Kidney capillary endothelial cell (primary cell): Measurements from ENCODE around the gene CFAP45.

ENCODE experiments used
- DNase-seq: peaks from one replicate; pipeline ENCODE4 v3.0.0-alpha.2; 2018; ENCODE audit warnings: low spot score

The CFAP45 gene, protein sequence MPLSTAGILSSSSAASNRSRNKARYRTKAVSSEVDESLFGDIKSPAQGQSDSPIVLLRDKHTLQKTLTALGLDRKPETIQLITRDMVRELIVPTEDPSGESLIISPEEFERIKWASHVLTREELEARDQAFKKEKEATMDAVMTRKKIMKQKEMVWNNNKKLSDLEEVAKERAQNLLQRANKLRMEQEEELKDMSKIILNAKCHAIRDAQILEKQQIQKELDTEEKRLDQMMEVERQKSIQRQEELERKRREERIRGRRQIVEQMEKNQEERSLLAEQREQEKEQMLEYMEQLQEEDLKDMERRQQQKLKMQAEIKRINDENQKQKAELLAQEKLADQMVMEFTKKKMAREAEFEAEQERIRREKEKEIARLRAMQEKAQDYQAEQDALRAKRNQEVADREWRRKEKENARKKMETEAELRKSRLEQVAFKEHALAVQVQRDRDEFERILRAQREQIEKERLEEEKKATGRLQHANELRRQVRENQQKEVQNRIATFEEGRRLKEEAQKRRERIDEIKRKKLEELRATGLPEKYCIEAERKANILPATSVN

GRCh38 chr1:159900086-159900680, at the start of gene CFAP45:
Gene CFAP45, minus strand, starts transcription at chr1:159900165. Its CDS starts 67 bp downstream, at chr1:159900098.
- DNase-seq: peak; percentile 64

- no peak for DNase-seq
Observed at GRCh38 chr1:159949123-159949522, 49.2 kb upstream of the CFAP45 start.

GRCh38 chr1:159947942-159948341, 48.0 kb upstream of the CFAP45 start:
- no peak for DNase-seq

GRCh38 chr1:159946242-159947187, 46.5 kb upstream of the CFAP45 start:
- DNase-seq: no peak

DNA sequence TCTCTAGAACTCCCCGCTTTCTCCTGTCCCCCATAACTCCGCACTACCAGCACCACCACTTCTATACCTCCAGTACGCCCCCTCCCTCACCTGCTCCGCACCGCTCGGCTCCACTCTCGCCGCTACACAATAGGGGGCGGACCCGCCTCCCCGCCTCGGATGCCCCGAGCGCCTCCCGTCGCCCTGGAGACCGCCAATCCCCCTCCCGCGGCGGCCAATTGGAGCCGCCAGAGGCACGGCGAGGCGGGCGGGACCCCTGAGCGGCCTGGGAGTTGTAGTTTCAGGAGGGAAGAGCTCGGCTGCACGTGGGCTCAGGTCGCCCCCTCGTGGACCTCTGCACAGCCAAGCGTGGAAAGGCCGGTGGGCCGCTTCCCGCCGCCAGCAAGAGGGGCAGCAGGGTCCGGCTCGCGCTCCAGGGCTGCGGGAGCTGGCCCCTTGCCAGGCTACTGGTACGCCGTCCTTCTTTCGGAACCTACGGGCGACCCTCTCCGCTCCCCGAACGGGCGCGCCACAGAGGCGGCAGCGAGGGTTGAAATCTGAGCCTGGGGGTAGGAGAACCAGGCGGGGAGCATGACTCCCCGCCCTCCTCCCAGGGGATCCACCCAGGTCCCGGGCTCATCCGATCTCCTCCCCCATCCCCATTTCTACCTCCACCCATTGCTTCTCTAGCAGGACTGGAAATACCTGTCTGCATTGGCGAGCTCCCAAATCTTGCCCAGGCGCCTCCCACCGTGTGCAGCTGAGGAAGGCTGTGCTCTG, 45.7 kb upstream of the CFAP45 start, which contains the start of gene IGSF9:
IGSF9 (minus strand) TSS at position 131 of the 759 bp plus-strand sequence. CDS start 2,159 bp downstream, outside the sequence.
- peak; percentile 38 for DNase-seq

- DNase-seq: no peak
Observed at GRCh38 chr1:159944623-159945455, 44.9 kb upstream of the CFAP45 start.

- no peak for DNase-seq
Observed at GRCh38 chr1:159943908-159944622, 44.1 kb upstream of the CFAP45 start.

- no peak for DNase-seq
Observed at GRCh38 chr1:159943278-159943640, 43.3 kb upstream of the CFAP45 start.

GRCh38 chr1:159942632-159943277, 42.8 kb upstream of the CFAP45 start:
- no peak for DNase-seq

- DNase-seq: no peak
Observed at GRCh38 chr1:159941591-159942560, 41.9 kb upstream of the CFAP45 start.

DNA sequence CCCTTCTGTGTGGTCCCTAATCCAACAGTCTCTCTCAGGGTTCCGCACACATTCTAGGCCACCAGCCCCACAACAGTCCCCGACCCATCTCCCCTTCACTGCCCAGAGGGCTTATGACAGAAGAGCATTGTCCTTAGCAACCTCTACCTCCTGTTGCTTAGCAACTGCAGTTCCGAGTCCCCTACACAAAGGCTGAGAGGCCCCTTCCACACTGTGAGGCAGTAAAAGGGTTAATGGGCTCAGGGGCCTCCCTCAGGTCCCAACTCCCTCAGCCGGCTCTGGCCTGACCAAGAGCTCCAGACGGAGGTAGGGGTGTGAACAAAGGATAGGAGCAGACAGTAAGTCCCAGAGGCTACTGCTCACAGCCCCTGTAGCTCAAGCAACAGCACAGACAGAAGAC, 41.2 kb upstream of the CFAP45 start:
- no peak for DNase-seq

GRCh38 chr1:159940006-159940620, 40.1 kb upstream of the CFAP45 start:
- no peak for DNase-seq

GRCh38 chr1:159939678-159940002, 39.7 kb upstream of the CFAP45 start:
- DNase-seq: no peak

DNA sequence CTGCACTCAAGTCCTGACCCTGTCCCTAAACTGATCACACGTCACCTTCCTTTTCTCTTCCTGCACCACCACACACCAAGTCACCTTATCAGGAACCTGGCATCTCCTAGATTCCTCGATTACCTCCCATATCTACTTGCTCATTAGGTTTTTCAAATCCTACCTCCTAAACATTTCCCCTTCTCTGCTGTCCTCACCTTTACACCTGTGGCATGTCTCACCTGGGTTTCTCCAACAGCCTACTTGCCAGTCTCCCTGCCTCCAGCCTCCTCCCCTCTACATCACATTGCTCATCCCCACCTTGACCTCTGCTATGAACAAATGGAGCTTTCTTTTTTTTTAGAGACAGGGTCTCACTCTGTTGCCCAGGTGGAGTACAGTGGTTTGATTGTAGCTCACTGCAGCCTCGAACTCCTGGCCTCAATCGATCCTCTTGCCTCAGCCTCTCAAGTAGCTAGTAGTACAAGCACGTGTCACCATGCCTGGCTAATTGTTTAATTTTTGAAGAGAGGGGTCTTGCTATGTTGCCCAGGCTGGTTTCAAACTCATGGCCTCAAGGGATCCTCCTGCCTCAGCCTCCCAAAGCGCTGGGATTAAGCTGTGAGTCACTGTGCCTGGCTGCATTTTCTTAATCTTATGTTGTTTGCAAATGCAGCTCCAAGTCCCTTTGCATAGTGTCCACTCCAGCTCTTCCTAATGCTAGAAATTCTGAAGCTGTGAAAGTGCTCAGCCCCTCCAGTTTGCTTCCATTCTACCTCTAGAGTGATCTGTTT, 39.1 kb upstream of the CFAP45 start:
- DNase-seq: no peak

- no peak for DNase-seq
Observed at GRCh38 chr1:159938211-159938852, 38.4 kb upstream of the CFAP45 start.

- no peak for DNase-seq
Observed at GRCh38 chr1:159937054-159937750, 37.2 kb upstream of the CFAP45 start.
